ENCODE data around the gene RPS3.

Gene RPS3

GRCh38 chr11:75384438-75385080 lies 14.8 kb upstream of the RPS3 start:
- peak; percentile 87 for DNase-seq (ENCODE audit: low spot score)
- TF ChIP-seq CTCF (IDR thresholded peaks at IDR 0.05; ENCODE audit: extremely low read depth, missing control alignments): peak; percentile 91

- no peak for DNase-seq (ENCODE audit: low spot score)
- TF ChIP-seq CTCF (IDR thresholded peaks at IDR 0.05; ENCODE audit: extremely low read depth, missing control alignments): no peak
Observed at GRCh38 chr11:75386942-75387630, 12.2 kb upstream of the RPS3 start.

GRCh38 chr11:75387736-75388294 lies 11.5 kb upstream of the RPS3 start:
- TF ChIP-seq CTCF (IDR thresholded peaks at IDR 0.05; ENCODE audit: extremely low read depth, missing control alignments): no peak
- no peak for DNase-seq (ENCODE audit: low spot score)

GRCh38 chr11:75388386-75389275 lies 10.7 kb upstream of the RPS3 start:
- DNase-seq (ENCODE audit: low spot score): peak; percentile 75
- peak; percentile 79 for TF ChIP-seq CTCF (IDR thresholded peaks at IDR 0.05; ENCODE audit: extremely low read depth, missing control alignments)

GRCh38 chr11:75389276-75389605 lies 10.1 kb upstream of the RPS3 start:
- no peak for DNase-seq (ENCODE audit: low spot score)
- no peak for TF ChIP-seq CTCF (IDR thresholded peaks at IDR 0.05; ENCODE audit: extremely low read depth, missing control alignments)

GRCh38 chr11:75389925-75390324 lies 9.4 kb upstream of the RPS3 start:
- no peak for DNase-seq (ENCODE audit: low spot score)
- TF ChIP-seq CTCF (IDR thresholded peaks at IDR 0.05; ENCODE audit: extremely low read depth, missing control alignments): no peak
